HT-29 (cell line): Measurements from ENCODE around the gene ROMO1. TPM values are rescaled to one million over a fixed set of nuclear protein-coding genes. Genes with fewer than 3 reads are reported as not detected.
"Not testable (repeated sequence)": the region's sequence is repeated elsewhere in the genome, so short reads cannot be mapped to it uniquely, and the experiment has no call there.

Experiments
- DNase-seq: peaks from one replicate; pipeline ENCODE4 v3.0.0-alpha.2; 2015; ENCODE audit warnings: low spot score
- total RNA-seq: library from RNA; depleted of rRNA; stranded (reverse); fragments of >200 nt; shearing (Covaris generic); gene quantifications from 2 replicates; pipeline ENCODE4 v1.2.3, GENCODE V29; 2014

ROMO1 gene
- total RNA-seq, 1 experiment from 2014 or later = 653 TPM

DNA sequence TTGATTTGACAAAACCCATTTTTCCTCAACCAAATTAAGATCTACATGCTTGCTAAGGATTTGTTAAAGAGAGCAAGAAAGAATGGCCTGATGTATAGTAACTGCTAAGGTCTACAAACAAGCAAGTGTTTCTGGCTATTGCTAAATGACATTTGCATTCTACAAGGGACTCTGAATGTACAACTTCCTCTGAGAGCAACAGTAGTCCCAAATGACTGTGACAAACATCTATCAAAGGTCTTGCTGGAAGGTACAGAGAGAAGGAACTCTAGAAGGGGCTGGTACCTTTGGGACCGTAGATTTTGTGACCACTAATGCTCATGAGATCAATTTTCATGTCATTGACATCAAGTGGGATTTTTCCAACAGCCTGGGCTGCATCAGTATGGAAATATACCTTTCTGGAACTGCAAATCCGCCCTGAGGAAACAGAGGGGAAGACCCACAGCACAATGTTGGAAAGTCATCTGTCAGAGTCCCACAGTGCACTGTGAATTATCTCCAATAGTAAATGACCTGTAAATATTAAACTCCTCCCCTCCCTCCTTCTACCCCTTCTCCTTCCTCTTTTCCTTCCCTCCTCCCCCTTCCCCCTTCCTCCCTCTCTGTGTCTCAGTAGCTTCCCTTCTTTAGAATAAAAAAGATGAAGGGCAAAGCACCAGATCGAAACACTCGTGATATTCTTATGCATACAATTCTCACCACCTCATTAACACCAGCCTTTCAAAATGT lies 18.6 kb upstream of the ROMO1 start:
- no peak for DNase-seq

DNA sequence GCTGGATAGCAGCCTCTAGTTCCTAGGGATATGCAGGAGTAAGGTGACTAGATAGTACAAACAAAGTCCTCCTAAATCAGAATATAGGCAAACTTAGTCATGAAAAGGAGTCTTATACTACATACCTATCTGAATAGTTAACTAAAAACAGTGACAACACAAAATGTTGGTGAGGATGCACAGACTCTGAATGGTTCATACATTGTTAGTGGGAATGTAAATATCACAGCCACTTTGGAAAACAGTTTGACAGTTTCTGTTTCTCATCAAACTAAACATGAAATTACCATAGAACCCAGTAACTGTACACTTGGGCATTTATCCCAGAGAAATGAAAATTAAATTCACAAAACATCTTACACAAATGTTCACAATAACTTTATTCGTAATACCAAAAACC lies 17.2 kb upstream of the ROMO1 start:
- no peak for DNase-seq

DNA sequence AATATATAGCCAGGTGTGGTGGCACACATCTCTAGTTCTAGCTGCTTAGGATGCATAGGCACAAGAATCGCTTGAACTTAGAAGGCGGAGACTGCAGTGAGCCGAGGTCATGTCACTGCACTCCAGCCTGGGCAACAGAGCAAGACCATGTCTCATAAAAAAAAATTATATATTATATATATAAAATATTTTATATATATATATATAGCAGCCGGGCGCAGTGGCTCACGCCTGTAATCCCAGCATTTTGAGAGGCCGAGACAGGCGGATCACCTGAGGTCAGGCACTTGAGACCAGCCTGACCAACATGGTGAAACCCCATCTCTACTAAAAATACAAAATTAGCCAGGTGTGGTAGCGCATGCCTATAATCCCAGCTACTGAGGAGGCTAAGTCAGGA lies 13.8 kb upstream of the ROMO1 start:
- not testable (repeated sequence) for DNase-seq

DNA sequence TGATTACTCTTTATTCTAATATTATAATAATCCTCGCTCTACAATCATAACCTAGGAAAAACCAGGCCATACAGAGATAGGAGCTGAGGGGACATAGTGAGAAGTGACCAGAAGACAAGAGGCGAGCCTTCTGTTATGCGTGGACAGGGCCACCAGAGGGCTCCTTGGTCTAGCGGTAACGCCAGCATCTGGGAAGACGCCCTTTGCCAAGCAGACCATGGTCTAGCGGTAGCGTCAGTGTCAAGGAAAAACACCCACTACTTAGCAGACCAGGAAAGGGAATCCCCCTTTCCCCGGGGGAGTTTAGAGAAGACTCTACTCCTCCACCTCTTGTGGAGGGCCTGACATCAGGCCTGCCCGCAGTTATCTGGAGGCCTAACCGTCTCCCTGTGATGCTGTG lies 12.3 kb upstream of the ROMO1 start:
- DNase-seq = not testable (repeated sequence)

DNA sequence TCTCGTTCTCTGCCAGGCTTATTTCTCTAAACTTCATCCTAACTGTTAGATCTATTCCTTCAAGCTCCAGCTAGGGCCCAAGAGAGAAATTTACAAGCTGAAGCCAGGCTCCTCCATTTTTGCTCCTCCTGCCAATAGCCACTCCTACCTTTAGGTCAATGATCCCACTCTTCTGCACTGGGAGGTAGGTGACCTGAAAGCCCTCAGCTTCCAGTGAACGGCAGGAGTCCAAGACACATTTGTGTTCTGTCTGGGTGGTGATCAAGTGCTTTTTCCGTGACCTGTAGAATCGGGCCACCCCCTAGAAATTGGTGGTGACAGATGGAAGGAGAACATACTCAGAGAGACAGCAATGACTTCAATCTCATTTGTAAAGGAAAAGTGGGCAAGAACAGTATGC lies 8.9 kb upstream of the ROMO1 start:
- no peak for DNase-seq

DNA sequence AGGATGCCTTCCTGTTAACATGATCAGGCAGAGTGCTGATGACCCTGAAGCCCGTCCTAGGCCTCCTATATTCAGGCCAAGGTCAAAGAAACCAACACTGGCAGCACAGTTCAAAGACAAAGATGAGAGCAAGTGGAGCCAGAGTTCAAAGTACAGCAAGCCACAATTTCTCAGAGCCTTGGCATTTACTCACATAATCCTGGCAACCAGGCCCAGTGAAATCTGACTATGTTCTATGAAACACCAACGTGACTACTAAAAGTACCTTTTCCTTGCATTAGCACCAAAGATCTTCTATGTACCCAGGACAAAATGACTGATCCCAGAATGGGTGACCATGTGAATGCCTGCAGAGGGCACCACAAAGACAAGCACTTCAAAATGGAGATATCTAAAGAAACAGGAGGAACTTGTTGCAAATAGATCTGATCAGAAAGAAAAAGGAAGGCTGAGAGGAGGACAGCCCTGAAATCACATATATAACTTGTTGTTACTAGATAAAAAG lies 3.9 kb upstream of the ROMO1 start:
- DNase-seq = no peak

- DNase-seq = no peak
Measured at GRCh38 chr20:35695978-35696377, 3.2 kb upstream of the ROMO1 start.

DNA sequence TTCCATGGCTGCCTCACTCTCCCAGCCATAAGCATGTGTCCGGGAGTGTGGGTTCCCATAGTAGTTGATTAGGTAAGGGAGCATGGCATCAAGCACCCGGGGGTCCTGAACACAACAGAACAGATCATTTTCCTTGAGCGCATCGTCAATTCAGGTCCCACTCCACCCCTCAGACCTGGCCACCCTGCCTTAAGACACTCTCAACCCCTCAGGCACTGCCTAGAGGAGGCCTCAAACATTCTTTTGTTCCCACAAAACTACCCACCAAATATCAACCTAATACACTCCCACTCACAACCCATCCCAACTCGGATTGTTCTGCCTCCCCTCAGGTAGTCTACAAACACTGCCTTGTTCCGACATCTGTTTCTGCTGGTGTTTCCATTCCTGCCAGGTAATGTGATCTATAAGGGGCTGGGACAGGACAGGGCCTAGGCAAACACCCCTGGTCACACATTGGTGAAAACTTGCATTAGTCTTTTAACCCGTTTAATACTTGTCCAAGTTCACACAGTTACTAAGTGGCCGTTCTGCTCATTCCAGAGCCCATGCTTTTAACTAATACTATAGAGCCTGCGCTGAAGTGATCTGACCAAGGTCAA lies 1.4 kb upstream of the ROMO1 start:
- no peak for DNase-seq

DNA sequence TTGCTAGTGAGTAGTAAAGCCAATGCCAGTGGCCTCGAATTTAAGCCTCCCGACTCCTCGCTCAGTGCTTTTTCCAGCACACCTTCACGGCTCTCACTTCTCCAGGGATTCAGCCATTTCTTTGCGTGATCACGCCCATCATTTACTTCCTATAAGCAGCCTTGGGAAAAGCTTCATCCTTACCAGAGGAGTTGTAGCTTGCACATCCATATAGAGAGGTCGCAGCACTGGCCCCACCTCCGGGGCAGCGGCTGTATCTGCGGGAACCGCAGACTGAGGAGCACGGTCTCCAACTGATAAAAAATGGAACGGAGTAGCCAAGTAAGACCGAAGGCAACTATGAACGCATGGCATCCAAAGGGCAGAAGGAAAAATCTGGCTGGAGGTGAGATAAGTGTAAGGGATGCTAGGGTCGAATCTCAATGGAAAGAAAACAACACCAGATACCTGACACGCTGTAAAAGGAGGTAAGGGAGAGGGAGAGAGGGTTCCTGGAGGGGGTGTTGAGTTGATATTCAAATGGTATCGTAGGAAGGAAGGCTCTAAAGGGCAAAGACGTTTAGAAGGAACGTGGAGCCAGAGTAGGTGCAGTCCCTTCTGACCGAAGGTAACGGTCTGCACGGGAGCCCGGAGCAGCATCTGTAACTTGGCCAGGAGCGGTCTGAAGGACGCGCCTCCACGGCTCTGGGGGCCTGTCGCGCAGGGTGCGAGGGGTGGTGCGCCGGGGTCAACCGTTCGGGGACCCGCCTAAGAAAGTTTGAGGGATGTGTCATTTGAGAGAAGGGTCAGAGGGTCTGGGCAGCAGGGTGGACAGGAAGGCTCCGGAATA lies 693 bp upstream of the ROMO1 start:
- DNase-seq = peak; percentile 54

GRCh38 chr20:35699957-35700624 lies 886 bp downstream of the ROMO1 start:
- no peak for DNase-seq

DNA sequence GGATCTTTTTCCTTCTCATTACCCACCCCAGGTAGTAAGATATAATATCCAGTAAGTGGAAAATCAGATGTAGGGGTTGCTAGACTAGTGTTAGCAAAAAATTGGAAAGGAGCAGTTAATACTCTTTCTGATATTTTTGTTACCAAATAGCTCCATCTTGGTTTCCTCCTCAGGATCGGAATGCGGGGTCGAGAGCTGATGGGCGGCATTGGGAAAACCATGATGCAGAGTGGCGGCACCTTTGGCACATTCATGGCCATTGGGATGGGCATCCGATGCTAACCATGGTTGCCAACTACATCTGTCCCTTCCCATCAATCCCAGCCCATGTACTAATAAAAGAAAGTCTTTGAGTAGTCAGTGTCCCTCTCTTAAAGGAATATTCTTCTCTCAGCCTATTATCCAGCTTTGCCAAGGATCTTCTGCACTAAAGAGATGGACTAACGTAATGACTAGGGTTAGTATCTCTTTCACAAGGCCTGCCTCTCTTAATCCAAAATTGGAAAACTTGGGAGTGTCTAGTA lies 1.5 kb downstream of the ROMO1 start:
- DNase-seq = no peak

DNA sequence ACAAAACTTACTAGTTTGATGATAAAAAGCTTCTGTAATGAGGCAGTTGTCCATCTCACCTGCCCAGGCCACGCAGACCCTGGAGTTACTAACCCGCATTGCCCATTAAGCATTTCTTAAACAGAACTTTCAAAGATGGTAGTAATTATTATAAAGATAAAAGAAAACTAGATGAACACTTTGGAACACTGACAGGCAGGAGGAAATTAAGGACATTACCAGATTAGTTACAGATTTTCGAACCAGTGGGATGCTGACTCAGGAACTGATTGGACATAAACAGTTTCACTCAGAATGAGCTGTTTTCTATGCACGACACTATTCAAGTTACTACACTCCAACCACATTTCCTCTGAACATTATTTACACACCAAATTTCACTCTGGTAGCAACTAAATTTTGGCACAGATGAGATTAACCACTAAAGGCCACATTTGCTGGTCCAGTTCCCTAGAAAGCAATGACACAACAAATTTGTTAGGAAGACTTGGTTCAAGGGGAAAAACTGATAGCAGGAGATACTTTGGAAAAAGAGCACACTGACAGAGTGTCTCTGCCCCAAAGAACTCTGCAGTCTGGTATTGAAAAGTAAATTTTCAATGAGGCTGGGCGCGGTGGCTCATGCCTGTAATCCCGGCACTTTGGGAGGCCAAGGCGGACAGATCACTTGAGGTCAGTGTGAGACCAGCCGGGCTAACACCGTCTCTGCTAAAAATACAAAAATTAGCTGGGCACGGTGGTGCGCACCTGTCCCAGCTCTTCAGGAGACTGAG lies 3.0 kb downstream of the ROMO1 start:
- no peak for DNase-seq

DNA sequence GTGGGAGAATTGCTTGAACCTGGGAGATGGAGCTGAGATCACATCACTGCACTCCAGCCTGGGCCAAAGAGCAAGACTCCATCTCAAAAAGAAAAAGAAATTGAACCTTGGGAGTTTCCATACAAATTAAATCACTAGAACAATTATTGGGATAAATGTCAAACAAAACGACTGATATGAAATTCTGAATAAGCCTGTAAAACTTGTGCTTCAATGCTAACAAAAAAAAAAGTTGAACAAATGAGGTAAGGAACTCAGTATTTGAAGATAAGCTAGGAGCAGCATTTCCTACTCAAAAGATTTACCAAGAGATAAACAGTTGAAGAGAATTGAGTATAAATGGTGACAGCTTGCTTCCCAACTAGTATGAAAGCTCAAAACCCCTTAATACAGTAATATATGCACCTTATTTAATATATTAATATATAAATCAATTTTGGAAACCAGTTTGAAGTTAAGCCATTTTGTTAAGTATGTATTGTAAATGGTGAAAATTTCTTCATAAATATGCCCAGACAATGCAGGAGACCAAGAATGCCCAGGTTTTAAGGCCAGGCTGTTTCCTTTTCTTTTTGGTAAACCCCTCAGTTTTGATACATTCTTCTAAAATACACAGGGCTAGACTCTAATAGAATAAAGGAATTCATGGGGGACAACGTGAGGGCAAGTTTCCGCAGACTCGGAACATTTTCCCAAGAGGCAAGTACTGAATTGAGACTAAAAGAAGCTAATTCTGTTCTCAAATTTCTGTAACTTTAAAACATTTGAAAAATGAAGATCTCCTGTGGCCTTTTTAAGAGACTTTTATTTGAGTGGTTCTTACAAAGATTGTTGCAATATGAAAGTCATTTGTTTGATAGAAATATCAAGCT lies 3.9 kb downstream of the ROMO1 start:
- DNase-seq = no peak

- no peak for DNase-seq
Measured at GRCh38 chr20:35704514-35705261, 5.5 kb downstream of the ROMO1 start.

- DNase-seq = not testable (repeated sequence)
Measured at GRCh38 chr20:35705894-35706293, 6.7 kb downstream of the ROMO1 start.

- not testable (repeated sequence) for DNase-seq
Measured at GRCh38 chr20:35706591-35707529, 7.7 kb downstream of the ROMO1 start.

DNA sequence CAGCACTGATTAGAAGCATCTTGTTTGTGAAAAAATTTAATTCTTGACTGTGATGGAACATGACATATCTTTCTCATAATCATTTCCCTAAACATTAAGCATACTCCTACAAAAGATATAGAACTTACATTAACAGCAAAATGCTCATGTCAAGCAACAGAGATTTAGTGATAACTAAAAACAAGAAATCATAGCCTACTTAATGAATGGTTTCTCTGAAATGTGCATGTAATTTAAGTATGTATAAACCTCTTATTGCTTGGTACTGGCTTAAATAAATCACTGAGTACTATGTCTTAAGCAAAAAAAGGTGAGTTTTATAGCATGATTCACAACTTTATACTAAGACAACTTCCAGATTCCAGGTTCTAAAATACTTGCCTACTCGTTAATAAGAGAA lies 9.3 kb downstream of the ROMO1 start:
- DNase-seq = no peak

- no peak for DNase-seq
Measured at GRCh38 chr20:35709259-35709658, 10.1 kb downstream of the ROMO1 start.
